ENCODE results near the gene TMTC2. TPM values are rescaled to one million over a fixed set of nuclear protein-coding genes. Genes with fewer than 3 reads are reported as not detected.

The TMTC2 gene
- total and polyA plus RNA-seq, 12 donors, result 1.6 to 4.4 (median 2.7) TPM

DNA sequence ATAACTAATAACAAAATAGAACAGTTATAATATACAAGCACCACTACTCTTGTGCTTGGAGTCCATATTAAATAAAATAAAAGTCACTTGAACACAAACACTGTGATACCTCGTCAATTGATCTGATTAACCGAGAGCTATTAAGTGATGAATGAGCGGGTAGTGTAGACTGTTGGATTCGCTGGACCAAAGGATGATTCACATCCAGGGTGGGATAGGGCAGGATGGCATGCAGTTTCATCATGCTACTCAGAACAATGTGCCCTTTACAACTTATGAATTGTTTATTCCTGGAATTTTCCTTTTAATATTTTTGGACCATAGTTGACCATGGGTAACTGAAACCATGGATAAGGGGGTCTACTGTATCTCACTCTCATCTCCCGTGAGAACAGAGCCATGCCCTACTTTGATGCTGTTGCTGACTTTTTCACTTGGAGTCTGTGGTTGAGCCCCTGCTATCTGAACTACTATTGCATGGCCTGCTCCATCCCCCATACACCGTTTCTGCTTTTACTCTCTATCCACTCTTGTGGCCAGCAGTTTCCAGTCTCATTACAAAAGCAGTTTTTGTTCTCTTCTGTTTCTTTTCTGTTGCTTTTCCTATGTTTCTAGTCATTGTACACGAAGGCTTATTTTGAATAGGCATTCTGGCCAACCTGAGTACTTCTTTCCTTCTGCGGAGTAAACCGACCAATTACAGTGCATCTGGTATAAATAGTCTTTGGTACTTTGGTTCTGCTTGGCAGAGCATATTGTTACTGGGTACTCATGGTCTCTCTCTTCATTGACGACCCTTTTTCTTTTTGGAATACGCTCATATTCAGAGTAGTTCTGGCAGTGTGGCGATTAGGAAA lies 12.2 kb downstream of the TMTC2 start:
- intact Hi-C loops (cut with DNase I), result no loop called here
- TF ChIP-seq, protein P1, sequence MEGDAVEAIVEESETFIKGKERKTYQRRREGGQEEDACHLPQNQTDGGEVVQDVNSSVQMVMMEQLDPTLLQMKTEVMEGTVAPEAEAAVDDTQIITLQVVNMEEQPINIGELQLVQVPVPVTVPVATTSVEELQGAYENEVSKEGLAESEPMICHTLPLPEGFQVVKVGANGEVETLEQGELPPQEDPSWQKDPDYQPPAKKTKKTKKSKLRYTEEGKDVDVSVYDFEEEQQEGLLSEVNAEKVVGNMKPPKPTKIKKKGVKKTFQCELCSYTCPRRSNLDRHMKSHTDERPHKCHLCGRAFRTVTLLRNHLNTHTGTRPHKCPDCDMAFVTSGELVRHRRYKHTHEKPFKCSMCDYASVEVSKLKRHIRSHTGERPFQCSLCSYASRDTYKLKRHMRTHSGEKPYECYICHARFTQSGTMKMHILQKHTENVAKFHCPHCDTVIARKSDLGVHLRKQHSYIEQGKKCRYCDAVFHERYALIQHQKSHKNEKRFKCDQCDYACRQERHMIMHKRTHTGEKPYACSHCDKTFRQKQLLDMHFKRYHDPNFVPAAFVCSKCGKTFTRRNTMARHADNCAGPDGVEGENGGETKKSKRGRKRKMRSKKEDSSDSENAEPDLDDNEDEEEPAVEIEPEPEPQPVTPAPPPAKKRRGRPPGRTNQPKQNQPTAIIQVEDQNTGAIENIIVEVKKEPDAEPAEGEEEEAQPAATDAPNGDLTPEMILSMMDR (IDR thresholded peaks at IDR 0.05), result no peak
- TF ChIP-seq POLR2A (IDR thresholded peaks at IDR 0.05), result no peak
- H3K9me3 ChIP-seq (replicated peaks in 1 of 3), result no peaks in the 10 kb centered on the region
- H3K4me1 ChIP-seq (replicated peaks in 1 of 2), result no peaks in the 10 kb centered on the region
- H3K4me3 ChIP-seq, result no peak overlapping the region
- H3K36me3 ChIP-seq (replicated peaks in 1 of 2), result no peaks in the 10 kb centered on the region
- no peak overlapping the region for H3K27ac ChIP-seq
- WGBS, 4 donors, result 88 to 92% (median 89%) methylated on average over 12 of the region's 12 CpGs
- DNase-seq, result no peak
- no peaks in the 10 kb centered on the region for H3K27me3 ChIP-seq

DNA sequence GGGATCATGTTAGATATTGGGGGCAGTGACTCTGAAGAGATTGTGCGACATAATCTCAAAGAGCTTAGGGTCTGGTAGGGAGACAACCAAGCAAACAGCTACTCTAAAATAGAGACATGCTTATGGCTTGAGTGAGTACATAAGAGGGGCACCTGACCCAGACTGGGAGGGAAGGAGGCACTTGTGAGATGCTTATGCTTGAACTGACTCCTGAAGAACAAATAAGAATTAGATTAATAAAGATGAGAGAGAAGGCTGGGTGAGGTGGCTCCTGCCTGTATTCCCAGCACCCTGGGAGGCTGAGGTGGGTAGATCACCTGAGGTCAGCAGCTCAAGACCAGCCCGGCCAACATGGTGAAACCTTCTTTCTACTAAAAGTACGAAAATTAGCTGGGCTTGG lies 19.1 kb downstream of the TMTC2 start:
- no peaks in the 10 kb centered on the region for H3K9me3 ChIP-seq (replicated peaks in 1 of 3)
- DNase-seq, result no peak
- H3K36me3 ChIP-seq (replicated peaks in 1 of 2), result no peaks in the 10 kb centered on the region
- TF ChIP-seq POLR2A (IDR thresholded peaks at IDR 0.05), result no peak
- TF ChIP-seq, protein P1 (IDR thresholded peaks at IDR 0.05), result no peak
- H3K27ac ChIP-seq, result no peak overlapping the region
- H3K4me3 ChIP-seq, result no peak overlapping the region
- 78 to 92% (median 87%) methylated on average over 3 of the region's 3 CpGs for WGBS, 4 donors
- no peaks in the 10 kb centered on the region for H3K4me1 ChIP-seq (replicated peaks in 1 of 2)
- no peaks in the 10 kb centered on the region for H3K27me3 ChIP-seq
- intact Hi-C loops (cut with DNase I), result no loop called here

DNA sequence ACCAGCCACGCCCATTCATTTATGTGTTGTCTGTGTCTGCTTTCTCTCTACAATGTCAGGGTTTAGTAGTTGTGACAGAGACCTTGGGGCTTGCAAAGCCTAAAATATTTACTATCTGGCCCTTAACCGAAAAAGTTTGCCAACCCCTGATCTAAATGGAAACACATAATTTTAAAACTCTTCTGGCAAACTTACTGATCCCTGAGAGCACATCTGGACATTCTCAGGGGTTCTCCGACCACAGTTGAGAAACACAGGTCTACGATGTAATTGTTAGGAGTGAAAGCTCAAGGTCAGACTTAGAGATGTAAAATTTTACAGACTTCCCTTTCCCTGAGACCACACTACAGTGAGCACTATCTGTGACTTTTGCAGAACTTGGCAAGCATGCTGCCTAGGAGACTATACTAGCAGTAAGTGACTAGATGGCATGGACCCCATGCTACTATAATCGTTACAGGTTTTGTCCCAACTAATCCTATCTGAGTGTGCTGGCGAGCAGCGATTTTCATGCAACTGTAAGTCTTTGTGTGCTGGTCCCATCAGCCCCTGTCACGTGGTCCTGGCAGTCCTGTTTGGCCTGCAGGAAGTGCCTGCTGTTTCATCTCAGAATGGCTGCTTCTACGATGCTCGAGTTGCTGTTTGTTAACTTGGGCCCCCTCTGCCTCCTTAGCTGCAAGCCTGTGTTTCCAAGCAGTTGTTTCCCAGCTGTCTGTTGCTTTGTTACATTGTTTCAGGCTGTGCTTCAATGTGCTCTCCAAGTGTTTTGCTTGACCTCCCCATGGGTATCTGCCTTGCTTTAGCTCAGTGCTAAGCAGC lies 21.6 kb downstream of the TMTC2 start:
- Histone ChIP-seq H3K4me3 (no peak overlapping the region), H3K27me3 (no peaks in the 10 kb centered on the region), H3K27ac (no peak overlapping the region), H3K4me1 (replicated peaks in 1 of 2) (no peaks in the 10 kb centered on the region), H3K9me3 (replicated peaks in 1 of 3) (no peaks in the 10 kb centered on the region), H3K36me3 (replicated peaks in 1 of 2) (no peaks in the 10 kb centered on the region)
- no peak for DNase-seq
- intact Hi-C loops (cut with DNase I), result no loop called here
- 74 to 79% (median 76%) methylated on average over 10 of the region's 10 CpGs for WGBS, 4 donors
- no peak for TF ChIP-seq POLR2A (IDR thresholded peaks at IDR 0.05)
- TF ChIP-seq, protein P1 (IDR thresholded peaks at IDR 0.05), result no peak

DNA sequence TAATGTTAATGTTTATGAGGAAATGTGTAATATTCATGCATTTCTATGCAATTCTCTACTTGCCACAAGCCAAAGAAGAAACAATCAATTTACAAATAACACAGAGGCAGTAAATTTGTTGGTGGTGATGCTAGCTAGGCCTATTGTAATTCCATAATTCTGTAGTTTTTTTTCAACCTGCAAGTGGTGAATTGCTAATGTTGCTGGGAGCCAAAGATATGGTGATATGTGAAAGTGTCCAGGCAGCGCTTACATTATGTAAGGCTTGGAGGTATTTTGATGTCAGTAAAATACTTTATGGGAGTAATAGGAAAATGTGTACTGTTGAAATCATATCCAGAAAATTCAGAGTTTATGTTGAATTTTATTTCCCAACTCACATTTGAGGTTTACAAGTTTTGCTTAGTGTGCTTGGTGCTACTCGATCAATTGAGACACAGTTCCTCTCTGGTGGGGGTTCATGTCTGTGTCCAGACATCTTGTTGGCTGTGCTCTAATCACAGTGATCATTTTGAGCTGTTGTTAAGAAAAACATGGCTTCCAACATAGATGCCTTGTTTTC lies 23.2 kb downstream of the TMTC2 start:
- no peak for DNase-seq
- WGBS, 4 donors, result 89 to 98% (median 94%) methylated on average over 2 of the region's 2 CpGs
- H3K27ac ChIP-seq, result no peak overlapping the region
- H3K4me1 ChIP-seq (replicated peaks in 1 of 2), result no peaks in the 10 kb centered on the region
- H3K27me3 ChIP-seq, result no peaks in the 10 kb centered on the region
- H3K4me3 ChIP-seq, result no peak overlapping the region
- intact Hi-C loops (cut with DNase I), result no loop called here
- no peaks in the 10 kb centered on the region for H3K9me3 ChIP-seq (replicated peaks in 1 of 3)
- no peak for TF ChIP-seq POLR2A (IDR thresholded peaks at IDR 0.05)
- TF ChIP-seq, protein P1 (IDR thresholded peaks at IDR 0.05), result no peak
- no peaks in the 10 kb centered on the region for H3K36me3 ChIP-seq (replicated peaks in 1 of 2)

All from adrenal gland (tissue), 12 donors.